AG04449 (cell line): ENCODE measurements around the gene C16orf92.

Experiments
- CTCF ChIA-PET: fragments of 350-600 bp; formaldehyde crosslinking; extraction: SDS; loops from one replicate; lab custom pipeline; 2021; ENCODE audit warnings: antibody characterized with exemption; lab: Yijun Ruan, JAX
- POLR2A ChIA-PET: fragments of 400-600, 350-600 bp; formaldehyde crosslinking; extraction: SDS; loops from one replicate; lab custom pipeline; 2020; ENCODE audit warnings: antibody characterized with exemption, inconsistent platforms; lab: Yijun Ruan, JAX
- DNase-seq: peaks from one replicate; pipeline ENCODE4 v3.0.0-alpha.2; 2010; ENCODE audit warnings: low read depth, low spot score
- H3K4me3 ChIP-seq: 2 replicates; pipeline ENCODE4 v1.5.1; 2011; ENCODE audit warnings: low read depth, mild to moderate bottlenecking, control low read depth, low read length
- TF ChIP-seq, protein P1 (sequence below): IDR thresholded peaks from one replicate; pipeline ENCODE4 v1.5.1; 2011; ENCODE audit warnings: mild to moderate bottlenecking, moderate library complexity, low read length, control low read depth, inconsistent platforms; ENCODE audit not compliant: insufficient read depth; ENCODE audit errors: missing control alignments

The C16orf92 gene

DNA sequence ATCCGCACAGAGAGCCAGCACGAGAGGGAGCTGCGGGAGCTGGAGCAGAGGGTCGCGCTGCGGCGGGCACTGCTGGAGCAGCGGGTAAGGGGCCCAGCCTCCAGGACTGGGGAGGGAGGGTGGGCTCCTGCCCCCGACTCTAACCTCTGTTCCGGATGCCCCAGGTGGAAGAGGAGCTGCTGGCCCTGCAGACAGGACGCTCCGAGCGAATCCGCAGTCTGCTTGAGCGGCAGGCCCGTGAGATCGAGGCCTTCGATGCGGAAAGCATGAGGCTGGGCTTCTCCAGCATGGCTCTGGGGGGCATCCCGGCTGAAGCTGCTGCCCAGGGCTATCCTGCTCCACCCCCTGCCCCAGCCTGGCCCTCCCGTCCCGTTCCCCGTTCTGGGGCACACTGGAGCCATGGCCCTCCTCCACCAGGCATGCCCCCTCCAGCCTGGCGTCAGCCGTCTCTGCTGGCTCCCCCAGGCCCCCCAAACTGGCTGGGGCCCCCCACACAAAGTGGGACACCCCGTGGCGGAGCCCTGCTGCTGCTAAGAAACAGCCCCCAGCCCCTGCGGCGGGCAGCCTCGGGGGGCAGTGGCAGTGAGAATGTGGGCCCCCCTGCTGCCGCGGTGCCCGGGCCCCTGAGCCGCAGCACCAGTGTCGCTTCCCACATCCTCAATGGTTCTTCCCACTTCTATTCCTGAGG, 32.0 kb upstream of the C16orf92 start:
- no peak overlapping the region for H3K4me3 ChIP-seq
- TF ChIP-seq, protein P1, sequence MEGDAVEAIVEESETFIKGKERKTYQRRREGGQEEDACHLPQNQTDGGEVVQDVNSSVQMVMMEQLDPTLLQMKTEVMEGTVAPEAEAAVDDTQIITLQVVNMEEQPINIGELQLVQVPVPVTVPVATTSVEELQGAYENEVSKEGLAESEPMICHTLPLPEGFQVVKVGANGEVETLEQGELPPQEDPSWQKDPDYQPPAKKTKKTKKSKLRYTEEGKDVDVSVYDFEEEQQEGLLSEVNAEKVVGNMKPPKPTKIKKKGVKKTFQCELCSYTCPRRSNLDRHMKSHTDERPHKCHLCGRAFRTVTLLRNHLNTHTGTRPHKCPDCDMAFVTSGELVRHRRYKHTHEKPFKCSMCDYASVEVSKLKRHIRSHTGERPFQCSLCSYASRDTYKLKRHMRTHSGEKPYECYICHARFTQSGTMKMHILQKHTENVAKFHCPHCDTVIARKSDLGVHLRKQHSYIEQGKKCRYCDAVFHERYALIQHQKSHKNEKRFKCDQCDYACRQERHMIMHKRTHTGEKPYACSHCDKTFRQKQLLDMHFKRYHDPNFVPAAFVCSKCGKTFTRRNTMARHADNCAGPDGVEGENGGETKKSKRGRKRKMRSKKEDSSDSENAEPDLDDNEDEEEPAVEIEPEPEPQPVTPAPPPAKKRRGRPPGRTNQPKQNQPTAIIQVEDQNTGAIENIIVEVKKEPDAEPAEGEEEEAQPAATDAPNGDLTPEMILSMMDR, result no peak
- ChIA-PET POLR2A (interaction anchor here (1.0 to 1.3 kb wide), 2 partner anchors 18 to 74 kb away, joined by 3 read pairs; no protein-coding TSS in a partner anchor), CTCF (interaction anchor here (1.5 kb wide), 1 partner anchor 14 kb away, joined by 3 read pairs; no protein-coding TSS in a partner anchor)
- no peak for DNase-seq

DNA sequence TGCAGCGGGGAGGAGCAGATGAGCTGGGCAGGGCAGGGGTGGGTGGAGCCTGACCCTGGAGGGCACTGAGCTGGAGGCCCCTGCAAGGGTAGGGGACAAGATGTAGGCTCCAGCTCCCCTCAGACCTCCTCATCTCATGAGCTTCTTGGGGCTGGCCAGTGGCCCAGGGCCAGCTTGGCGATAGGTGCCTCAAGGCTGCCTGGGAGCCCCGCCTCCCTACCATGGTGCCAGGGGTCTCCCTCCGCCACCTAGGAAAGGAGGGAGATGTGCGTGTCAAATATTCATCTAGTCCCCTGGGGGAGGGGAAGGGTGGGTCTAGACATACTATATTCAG, 31.5 kb upstream of the C16orf92 start:
- no peak for DNase-seq
- ChIA-PET POLR2A (interaction anchor here (1.0 to 1.3 kb wide), 2 partner anchors 18 to 74 kb away, joined by 3 read pairs; no protein-coding TSS in a partner anchor), CTCF (interaction anchor here (1.5 kb wide), 1 partner anchor 14 kb away, joined by 3 read pairs; no protein-coding TSS in a partner anchor)
- TF ChIP-seq, protein P1, result no peak
- H3K4me3 ChIP-seq, result no peak overlapping the region

DNA sequence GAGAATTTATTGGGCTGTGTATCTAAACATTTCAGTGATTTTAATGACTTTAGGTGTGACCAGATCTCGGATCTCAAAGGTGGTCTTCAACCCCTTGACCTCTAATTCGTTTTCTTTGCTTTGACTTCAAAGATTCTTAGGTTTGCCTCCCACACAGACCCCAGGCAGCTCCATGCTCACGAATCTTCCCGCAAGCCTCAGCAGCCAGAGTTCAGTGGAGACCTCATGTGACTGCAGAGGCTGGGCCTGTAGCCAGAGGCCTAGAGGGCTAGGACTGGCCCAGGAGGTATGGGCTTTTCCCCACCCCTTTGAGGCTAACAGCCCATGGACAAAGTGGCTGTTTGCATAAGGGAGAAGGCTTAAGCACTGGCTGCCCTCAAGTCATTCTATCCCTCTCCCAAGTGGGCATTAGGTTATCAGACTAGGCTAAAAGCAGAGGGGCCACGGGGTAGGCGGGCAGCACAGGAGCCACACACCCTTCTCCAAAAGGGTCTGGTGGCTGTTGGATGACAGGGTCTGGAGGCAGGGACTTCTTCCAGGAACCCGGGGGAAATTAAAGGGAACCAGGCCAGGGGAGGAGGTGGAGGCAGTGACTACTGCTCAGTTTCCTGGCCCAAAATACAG, 30.5 kb upstream of the C16orf92 start:
- ChIA-PET POLR2A (no interaction called here), CTCF (interaction anchor here (1.2 to 1.7 kb wide), 2 partner anchors 30 to 39 kb away, joined by 3 to 5 read pairs; partner anchors contain the start of gene TLCD3B)
- DNase-seq, result no peak
- H3K4me3 ChIP-seq, result no peak overlapping the region
- TF ChIP-seq, protein P1, result no peak

DNA sequence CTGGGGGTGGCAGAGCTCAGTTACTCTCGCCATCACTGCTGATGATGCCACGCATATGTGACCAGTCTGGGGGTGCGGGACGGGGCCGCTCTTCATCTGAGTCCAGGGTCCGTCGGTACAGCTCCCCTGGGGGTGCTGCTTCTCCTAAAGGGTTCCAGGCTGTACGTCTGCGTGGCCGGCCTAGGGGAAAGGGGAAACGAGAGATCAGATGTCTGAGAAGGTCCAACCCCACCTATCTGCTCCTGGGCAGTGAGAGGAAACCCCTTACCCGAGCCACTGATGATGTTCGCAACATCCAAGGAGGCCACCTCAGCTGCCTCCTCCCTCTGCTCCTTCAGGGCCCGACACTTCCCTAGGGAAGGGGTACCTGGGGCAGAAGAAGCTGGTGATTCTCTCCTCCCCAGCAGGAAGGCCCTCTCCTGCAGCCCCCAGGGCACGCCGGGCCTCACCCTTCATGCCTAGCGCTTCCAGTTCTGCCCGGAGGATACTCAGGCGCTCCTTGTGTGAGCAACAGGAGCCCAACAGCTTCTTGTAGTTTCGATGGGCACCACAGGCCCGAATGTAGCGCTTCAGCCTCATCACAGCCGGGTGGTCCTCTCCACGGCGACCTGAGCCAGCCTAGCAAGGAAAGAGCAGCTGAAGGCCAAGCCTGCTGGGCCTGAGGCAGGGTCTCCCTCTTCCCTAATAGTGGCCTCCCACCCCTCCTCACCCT, 29.7 kb upstream of the C16orf92 start:
- DNase-seq, result no peak
- ChIA-PET POLR2A (interaction anchor here (1.0 to 2.9 kb wide), 3 partner anchors 8 to 20 kb away, joined by 3 to 18 read pairs (median 3); partner anchors contain the start of gene TAOK2), CTCF (interaction anchor here (0.6 to 1.7 kb wide), 3 partner anchors 31 to 181 kb away, joined by 3 to 5 read pairs (median 3); partner anchors contain the start of genes PRRT2 and TLCD3B)
- TF ChIP-seq, protein P1, result no peak
- no peak overlapping the region for H3K4me3 ChIP-seq

GRCh38 chr16:29993903-29994599, 28.9 kb upstream of the C16orf92 start:
- CTCF ChIA-PET, result interaction anchor here (0.6 to 1.7 kb wide), 2 partner anchors 31 to 182 kb away, joined by 3 to 5 read pairs; partner anchors contain the start of gene PRRT2
- POLR2A ChIA-PET, result interaction anchor here (1.0 to 2.9 kb wide), 4 partner anchors 8 to 20 kb away, joined by 3 to 18 read pairs (median 4); partner anchors contain the start of gene TAOK2
- no peak for DNase-seq
- peak overlapping the region; percentile 93 for H3K4me3 ChIP-seq
- TF ChIP-seq, protein P1, result no peak
